ENCODE results near the gene EXOC5.

Gene EXOC5, protein sequence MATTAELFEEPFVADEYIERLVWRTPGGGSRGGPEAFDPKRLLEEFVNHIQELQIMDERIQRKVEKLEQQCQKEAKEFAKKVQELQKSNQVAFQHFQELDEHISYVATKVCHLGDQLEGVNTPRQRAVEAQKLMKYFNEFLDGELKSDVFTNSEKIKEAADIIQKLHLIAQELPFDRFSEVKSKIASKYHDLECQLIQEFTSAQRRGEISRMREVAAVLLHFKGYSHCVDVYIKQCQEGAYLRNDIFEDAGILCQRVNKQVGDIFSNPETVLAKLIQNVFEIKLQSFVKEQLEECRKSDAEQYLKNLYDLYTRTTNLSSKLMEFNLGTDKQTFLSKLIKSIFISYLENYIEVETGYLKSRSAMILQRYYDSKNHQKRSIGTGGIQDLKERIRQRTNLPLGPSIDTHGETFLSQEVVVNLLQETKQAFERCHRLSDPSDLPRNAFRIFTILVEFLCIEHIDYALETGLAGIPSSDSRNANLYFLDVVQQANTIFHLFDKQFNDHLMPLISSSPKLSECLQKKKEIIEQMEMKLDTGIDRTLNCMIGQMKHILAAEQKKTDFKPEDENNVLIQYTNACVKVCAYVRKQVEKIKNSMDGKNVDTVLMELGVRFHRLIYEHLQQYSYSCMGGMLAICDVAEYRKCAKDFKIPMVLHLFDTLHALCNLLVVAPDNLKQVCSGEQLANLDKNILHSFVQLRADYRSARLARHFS

GRCh38 chr14:57268161-57269069 lies at the start of gene EXOC5, which contains the start of gene AP5M1:
EXOC5 (minus strand) TSS chr14:57268905; CDS start chr14:57268648, 257 bp downstream.
AP5M1 (plus strand) TSS chr14:57268971; CDS start chr14:57269315, 344 bp downstream.
- DNase-seq, result peak; percentile 95 to 98

DNA sequence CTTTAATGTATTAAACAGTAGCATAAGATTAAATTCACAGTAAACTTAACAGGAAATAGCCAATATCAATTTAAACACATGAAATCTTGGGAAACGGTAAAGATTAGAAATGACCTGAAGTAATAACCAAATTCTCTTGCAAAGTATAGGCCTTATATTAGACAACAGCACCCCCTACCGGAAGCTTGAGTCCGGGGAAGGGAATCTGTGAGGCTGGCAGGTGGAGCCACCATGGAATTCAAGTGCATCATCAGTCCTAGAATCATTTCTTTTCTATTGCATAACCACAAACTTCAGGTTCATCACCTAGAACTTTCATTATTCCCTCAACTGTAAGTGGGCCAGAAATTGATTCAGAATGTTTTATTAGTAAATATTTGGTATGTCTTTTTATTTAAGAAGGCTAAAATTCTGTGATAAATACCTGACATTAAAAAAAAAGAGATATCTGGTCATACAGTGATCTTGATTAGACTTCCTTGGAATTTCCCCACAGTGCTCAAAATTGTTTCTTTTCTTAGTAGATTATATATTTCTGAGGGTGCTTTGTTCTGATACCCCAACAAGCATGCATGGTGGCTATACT lies 48.6 kb upstream of the EXOC5 start:
- DNase-seq, result peak; percentile 89 to 91

- DNase-seq, result no peak
Measured at GRCh38 chr14:57314396-57315089, 45.8 kb upstream of the EXOC5 start.

DNA sequence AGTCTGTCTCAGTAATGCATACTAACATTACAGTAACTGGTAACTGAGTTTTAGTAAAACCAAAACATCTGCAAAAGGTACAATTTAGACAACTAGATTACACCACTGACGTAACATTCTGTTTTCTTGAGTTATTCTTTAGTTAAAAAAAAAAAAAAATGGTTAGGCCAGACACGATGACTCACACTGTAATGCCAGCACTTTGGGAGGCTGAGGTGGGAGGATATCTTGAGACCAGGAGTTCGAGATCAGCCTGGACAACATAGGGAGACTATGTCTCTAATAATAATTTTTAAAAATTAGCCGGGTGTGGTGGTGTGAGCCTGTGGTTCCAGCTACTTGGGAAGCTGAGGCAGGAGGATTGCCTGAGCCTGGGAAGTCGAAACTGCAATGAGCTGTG lies 34.2 kb upstream of the EXOC5 start:
- no peak for DNase-seq

DNA sequence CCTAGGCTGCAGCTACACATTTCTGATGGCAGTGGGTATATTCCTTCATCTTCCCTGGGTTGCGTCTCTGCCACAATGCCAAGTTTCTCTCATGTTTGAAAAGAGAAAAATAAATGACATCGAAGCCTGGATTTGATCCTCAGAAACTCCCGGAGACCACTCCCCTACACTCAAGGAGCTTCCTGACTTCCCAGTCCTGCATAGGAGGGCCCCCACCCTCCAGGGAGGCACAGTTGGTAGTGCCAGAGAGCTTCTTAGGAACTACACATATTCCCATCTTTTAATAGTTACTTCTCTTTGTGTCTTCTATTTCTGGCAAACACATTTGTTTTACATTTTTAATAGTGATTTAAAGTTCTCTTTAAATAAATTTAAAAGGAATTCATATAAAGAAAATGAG lies 30.8 kb upstream of the EXOC5 start:
- no peak for DNase-seq

GRCh38 chr14:57297852-57298251 lies 29.1 kb upstream of the EXOC5 start:
- no peak for DNase-seq

- DNase-seq, result no peak
Measured at GRCh38 chr14:57295239-57295638, 26.5 kb upstream of the EXOC5 start.

DNA sequence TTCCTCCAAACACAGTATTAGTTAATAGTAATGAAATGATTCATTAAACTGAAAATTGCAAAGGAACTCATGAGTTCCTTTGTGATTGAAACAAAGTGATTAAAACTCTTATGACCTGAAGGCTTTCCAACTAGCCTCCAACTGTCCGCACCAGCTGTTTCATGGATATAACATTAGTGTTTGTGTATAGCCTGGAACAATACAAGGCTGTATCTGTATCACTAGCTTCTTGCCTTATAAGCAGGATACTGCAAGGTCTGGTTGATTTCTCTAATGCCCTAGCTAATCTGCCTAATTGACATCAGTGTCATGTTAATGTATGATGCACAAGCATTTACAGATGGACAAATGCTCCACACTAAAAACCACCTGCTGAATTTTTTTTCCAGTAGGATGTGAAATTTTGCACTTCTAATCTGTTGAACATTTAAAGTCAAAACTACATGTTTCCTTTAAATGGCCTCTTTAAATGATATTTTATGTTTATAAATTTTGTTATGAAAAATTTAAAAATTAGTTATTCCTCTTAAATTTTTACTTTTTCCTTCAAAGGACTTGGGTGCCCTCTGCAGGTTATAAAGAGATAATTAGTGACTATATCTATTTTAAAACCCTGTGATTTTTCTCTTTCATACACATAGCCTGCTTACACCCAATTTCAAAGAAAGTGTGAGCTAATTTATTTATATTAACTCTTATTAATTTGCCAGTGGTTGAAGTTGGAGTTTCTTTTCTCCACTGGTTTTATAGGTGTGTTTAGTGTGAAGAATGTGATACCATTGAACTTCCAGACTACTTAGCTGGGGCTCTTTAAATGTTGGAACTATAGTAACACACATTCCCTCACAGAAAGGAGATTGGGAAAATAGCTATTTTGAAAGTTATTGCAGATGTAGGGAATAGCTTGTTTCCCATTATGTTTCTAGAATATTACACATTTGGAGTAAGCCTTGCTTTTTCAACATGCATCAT lies 25.4 kb upstream of the EXOC5 start:
- DNase-seq, result peak; percentile 77 to 95

GRCh38 chr14:57291692-57292647 lies 23.3 kb upstream of the EXOC5 start:
- no peak for DNase-seq

DNA sequence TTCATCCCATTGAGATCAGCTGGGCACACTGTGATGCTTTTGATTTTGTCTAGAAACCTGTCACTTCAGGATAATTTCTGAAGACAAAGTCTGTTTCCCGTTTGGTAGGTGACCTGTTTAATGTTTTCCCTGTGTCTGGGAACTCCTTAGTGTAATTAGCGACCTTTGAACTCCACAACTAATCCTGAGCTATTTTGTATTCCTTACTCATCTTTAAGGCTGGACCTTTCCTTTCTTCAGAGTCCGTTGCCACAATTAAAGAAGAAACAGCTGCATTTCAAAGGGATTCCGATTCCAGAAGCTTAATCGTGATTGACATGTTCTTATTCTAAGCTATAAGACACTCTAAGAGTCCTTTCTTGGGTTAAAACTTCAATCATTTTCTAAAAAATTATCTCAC lies 22.0 kb upstream of the EXOC5 start:
- no peak for DNase-seq

- DNase-seq, result no peak
Measured at GRCh38 chr14:57287745-57288144, 19.0 kb upstream of the EXOC5 start.

GRCh38 chr14:57277062-57277461 lies 8.4 kb upstream of the EXOC5 start:
- no peak for DNase-seq

- no peak for DNase-seq
Measured at GRCh38 chr14:57275023-57275664, 6.4 kb upstream of the EXOC5 start.

GRCh38 chr14:57274551-57274950 lies 5.8 kb upstream of the EXOC5 start:
- DNase-seq, result no peak

DNA sequence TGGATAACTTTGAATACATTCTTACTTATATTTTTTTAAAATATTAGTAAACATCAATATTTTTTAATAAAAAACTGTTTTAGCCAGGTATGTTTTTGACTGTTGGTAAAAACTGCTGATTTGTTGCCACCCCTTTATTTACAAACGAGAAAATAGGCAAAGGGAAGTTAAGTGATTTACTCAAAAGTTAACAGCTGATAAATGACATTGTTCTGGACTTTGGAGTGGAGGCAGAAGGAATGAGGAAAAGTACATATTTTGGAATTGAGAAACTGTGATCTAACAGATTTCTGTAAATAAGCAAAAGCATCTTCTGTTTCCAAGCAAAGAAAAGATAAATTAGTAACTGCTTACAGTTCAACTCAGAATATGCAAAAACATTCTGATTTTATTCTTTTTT lies 4.5 kb upstream of the EXOC5 start:
- no peak for DNase-seq

DNA sequence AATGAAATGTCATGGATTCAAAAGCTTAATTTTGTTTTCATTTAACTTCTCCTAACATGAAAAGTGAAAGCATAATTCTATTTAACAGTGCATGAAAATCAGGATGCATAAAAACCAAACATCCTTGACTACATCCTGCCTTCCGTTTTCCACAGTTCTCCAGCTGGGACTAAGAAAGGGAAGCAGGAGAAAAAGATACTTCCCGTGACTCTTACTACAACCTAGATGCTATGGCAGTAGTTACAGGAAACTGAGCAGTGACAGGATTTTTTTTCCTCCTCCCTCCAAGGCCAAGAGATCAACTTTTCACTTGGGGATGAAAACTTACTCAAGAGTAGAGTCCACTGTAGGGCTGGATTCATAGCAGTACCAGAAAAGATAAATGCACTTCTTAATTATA lies 2.6 kb downstream of the EXOC5 start:
- DNase-seq, result no peak

DNA sequence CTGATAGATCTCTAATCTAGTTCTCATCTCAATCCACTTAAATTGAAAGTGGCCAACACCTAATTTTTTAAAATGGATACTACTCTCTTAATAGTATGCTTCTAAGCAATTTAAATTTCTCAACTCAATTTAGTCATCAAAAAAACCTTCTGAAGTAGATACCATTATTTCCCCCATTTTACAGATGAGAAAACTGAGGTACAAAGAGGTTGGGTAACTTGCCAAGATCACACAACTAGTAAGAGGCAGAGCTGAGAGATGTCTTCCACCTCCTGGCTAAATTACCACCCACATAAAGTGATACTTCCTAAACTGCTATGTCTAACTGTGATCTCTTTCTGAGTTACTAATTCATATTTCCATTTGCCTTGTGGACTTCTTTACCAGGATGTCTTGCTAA lies 6.6 kb downstream of the EXOC5 start:
- DNase-seq, result no peak

GRCh38 chr14:57261604-57262003 lies 7.1 kb downstream of the EXOC5 start:
- no peak for DNase-seq

- DNase-seq, result no peak
Measured at GRCh38 chr14:57259672-57260071, 9.0 kb downstream of the EXOC5 start.
